ENCODE results near the gene LCMT1.

DNA sequence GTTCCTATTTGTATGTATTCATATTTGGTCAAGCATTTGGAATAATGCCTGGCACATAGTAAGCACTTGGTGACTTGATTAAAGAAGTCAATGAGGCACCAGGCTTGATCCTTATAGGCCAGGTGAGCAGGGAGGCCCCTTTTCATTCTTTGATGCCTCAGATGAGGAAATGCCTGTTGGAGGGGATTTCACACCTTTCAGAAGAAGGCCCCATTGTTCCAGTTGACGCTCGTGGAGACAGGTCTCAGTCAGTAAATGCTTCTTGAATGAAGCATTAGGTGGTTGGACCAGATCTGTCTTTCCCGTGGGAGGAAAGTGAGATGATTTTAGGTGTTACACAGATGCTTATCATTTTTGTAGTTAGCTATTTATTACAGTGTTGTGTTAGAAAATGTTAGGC is 13.0 kb downstream of the LCMT1 start:
- TF ChIP-seq, protein P1, sequence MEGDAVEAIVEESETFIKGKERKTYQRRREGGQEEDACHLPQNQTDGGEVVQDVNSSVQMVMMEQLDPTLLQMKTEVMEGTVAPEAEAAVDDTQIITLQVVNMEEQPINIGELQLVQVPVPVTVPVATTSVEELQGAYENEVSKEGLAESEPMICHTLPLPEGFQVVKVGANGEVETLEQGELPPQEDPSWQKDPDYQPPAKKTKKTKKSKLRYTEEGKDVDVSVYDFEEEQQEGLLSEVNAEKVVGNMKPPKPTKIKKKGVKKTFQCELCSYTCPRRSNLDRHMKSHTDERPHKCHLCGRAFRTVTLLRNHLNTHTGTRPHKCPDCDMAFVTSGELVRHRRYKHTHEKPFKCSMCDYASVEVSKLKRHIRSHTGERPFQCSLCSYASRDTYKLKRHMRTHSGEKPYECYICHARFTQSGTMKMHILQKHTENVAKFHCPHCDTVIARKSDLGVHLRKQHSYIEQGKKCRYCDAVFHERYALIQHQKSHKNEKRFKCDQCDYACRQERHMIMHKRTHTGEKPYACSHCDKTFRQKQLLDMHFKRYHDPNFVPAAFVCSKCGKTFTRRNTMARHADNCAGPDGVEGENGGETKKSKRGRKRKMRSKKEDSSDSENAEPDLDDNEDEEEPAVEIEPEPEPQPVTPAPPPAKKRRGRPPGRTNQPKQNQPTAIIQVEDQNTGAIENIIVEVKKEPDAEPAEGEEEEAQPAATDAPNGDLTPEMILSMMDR (IDR thresholded peaks at IDR 0.05) = no peak
- no peak for TF ChIP-seq POLR2A (IDR thresholded peaks at IDR 0.05)

Measured in testis (tissue), 2 donors.